HG03469 (cell line): ENCODE data around the gene TUBG2.
"Not testable (repeated sequence)": the region's sequence is repeated elsewhere in the genome, so short reads cannot be mapped to it uniquely, and the experiment has no call there.

Source experiments
- ATAC-seq: cut with Tn5 transposase; IDR thresholded peaks from one replicate; pipeline ENCODE4 v1.9.1; 2021; ENCODE audit warnings: mild to moderate bottlenecking, moderate library complexity, moderate number of reproducible peaks; ENCODE audit not compliant: unreplicated experiment

Gene TUBG2

DNA sequence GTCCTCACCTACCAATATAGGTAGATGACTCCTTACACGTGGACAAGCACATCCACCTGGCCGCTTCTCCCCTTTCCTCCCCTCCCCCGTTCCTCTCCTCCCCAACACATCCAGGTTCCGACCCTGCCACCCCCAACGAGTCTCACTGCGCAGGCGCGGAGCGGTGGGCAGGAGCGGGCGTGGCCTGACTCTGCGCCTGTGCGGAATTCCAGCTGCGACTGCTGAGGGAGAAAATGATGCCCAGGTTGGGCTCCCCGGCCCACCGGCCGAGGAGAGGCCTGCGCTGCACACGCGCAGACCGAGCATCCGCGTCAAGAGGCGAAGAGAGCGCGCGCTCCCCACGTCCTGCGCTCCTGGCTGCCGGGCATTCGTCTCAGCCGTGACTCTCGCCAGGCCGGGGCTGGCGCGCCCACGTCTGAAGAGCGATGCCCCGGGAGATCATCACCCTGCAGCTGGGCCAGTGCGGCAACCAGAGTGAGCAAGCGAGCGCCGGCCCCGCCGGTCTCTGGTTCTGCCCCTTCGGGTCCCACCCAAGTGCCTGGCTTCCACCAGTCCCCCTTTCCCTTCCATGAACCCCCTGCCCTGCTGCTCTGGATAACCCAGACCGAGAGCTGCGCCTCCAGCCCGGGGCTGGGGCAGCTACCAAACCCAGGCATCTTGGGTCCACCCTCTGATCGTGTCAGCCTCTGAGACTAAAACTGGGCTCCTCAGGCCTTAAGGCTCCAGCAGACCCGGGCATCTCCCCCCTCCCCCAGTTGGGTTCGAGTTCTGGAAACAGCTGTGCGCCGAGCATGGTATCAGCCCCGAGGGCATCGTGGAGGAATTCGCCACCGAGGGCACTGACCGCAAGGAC is at the start of gene TUBG2:
Gene TUBG2, plus strand, starts transcription at position 206 of the 853 bp plus-strand sequence. Its CDS starts 220 bp downstream, at position 426.
- ATAC-seq, result no peak

DNA sequence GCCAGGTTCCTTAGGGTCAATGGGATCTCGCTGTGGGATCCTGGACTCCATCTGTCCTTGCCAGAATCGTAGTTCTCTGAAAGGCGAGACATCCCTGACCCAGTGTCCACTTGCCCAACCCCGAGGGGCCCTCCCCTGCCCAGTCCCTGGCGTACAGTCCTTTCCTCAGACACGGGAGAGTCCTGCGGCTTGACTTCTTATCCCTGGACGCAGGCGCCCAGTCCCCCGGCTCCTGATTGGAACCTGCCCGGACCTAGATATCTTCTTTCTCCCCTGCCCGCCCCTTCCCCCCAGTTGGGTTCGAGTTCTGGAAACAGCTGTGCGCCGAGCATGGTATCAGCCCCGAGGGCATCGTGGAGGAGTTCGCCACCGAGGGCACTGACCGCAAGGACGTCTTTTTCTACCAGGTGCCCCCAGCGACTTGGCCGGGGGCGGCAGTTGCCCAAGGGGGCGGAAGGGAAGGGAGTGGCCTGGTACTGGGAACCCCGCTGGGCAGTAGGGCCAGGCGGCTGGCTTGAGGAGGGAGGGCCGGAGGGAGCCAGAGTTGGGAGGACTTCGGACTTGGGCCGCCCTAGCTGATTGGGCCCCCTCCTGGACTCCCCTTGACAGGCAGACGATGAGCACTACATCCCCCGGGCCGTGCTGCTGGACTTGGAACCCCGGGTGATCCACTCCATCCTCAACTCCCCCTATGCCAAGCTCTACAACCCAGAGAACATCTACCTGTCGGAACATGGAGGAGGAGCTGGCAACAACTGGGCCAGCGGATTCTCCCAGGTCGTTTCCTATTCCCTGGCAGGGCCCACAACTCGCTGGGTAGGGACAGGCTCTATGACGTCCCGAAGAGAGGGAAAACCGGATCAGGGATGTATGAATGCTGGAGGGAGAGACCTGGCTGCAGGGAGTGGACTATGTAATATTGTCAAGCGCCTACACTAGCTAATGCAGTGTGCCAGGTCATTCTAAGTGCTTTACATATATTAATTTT is 49.0 kb upstream of the TUBG2 start:
- not testable (repeated sequence) for ATAC-seq

GRCh38 chr17:42612013-42612412 is 47.1 kb upstream of the TUBG2 start:
- no peak for ATAC-seq

GRCh38 chr17:42613699-42614295 is 45.3 kb upstream of the TUBG2 start:
- ATAC-seq, result no peak

GRCh38 chr17:42617956-42618431 is 41.1 kb upstream of the TUBG2 start:
- ATAC-seq, result no peak

- peak; percentile 47 for ATAC-seq
Observed at GRCh38 chr17:42618442-42619150, 40.5 kb upstream of the TUBG2 start.

GRCh38 chr17:42621987-42622386 is 37.1 kb upstream of the TUBG2 start:
- not testable (repeated sequence) for ATAC-seq

DNA sequence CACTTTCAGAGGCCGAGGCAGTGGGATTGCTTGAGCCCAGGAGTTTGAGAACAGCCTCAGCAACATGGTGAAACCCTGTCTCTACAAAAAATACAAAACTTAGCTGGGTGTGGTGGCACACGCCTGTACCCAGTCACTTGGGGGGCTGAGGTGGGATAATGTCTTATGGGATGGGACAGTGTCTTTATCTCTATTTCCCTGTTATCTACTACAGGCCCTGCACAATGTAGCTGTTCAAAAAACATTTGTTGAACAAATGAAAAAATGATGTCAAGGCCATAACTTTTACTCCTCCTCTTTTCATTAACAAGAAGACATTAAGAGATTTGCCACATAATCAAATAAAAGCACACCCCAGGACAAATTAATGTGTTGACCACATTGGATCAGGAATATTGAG is 35.8 kb upstream of the TUBG2 start:
- ATAC-seq, result no peak

GRCh38 chr17:42623732-42624596 is 35.1 kb upstream of the TUBG2 start:
- no peak for ATAC-seq

DNA sequence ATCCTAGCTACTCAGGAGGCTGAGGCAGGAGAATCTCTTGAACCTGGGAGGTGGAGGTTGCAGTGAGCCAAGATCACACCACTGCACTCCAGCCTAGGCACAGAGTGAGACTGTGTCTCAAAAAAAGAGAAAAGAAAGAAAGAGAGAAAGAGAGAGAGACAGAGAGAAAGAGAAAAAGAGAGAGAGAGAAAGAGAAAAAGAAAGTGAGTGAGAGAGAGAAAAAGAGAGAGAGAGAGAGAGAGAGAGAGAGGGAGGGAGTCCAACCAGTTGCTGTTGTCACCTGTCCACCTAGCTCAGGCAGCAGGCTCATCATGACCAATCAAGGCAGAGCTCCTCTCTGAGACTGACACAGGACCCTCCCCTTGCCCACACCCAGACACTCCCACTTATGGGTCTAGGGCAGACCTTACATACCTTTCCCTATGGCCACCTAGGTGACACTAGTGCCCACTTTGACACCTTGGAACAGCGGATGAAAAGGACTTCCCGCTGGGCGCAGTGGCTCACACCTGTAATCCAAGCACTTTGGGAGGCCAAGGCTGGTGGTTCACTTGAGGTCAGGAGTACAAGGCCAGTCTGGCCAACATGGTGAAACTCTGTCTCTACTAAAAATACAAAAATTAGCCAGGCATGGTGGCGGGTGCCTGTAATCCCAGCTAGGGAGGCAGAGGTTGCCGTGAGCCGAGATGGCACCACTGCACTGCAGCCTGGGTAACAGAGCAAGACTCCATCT is 31.9 kb upstream of the TUBG2 start:
- not testable (repeated sequence) for ATAC-seq

GRCh38 chr17:42629411-42630009 is 29.6 kb upstream of the TUBG2 start:
- no peak for ATAC-seq

GRCh38 chr17:42632949-42633444 is 26.1 kb upstream of the TUBG2 start:
- no peak for ATAC-seq

- no peak for ATAC-seq
Observed at GRCh38 chr17:42639525-42640113, 19.5 kb upstream of the TUBG2 start.

DNA sequence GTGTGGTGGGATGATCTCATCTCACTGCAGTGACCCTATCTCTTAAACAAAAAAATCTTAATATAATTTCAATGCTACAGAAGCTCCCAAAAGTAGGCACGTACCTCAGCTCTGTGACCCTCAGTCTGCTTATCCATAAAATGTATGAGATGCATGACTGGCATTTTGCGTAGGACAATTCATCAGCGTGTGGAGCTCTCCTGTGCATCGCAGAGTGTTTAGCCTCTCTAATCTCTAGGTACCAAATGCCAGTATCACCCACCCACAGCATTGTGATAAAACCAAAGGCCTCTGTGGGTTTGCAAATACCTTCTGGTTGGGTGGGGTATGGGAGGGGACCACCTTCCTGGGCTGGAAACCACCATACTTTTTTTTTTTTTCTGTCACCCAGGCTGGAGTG is 19.0 kb upstream of the TUBG2 start:
- no peak for ATAC-seq

- ATAC-seq, result no peak
Observed at GRCh38 chr17:42642336-42642735, 16.7 kb upstream of the TUBG2 start.

- no peak for ATAC-seq
Observed at GRCh38 chr17:42647778-42648177, 11.3 kb upstream of the TUBG2 start.

DNA sequence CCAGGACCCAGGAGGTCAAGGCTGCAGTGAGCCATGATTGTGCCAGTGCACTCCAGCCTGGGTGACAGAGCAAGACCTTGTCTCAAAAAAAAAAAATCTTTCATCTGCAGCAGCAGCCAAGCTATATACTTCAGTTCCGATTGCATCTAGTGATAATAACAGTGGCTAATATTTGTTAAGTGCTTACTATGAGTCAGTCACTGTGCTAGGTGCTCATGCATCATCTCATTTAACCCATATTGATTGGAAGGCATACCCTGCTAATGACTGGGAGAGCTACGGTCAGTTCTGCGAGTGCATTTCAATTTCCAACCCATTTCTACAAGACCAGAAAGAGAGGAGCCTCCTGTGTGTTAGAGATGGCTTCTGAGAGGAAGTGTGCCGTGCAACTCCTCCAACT is 7.7 kb upstream of the TUBG2 start:
- ATAC-seq, result no peak
